ENCODE results near the gene NRM. TPM values are rescaled to one million over a fixed set of nuclear protein-coding genes. Genes with fewer than 3 reads are reported as not detected.

The NRM gene
- total and polyA plus RNA-seq, 2 of the 13 experiments (the other 11 are each of a cell fraction or from before 2014, with no cell fraction given) = 12.5 to 16.0 TPM

- TF ChIP-seq PBX3 (CRISPR knock-in tag; IDR thresholded peaks at IDR 0.05; ENCODE audit: borderline replicate concordance) (no peak), ZNF367 (CRISPR knock-in tag; IDR thresholded peaks at IDR 0.05; ENCODE audit: borderline replicate concordance) (no peak), ZC3H4 (CRISPR knock-in tag; IDR thresholded peaks at IDR 0.05; ENCODE audit: borderline replicate concordance) (peak; percentile 59; the same call in 1 of the 2 replicates), MATR3 (CRISPR knock-in tag; IDR thresholded peaks at IDR 0.05) (no peak), ZNF335 (CRISPR knock-in tag; IDR thresholded peaks at IDR 0.05) (no peak), ZNF639 (CRISPR knock-in tag; conservative IDR thresholded peaks at IDR 0.05) (no peak), YY1 (IDR thresholded peaks at IDR 0.05; ENCODE audit: insufficient read depth, insufficient replicate concordance, low read depth, low read length) (no peak), KMT2B (CRISPR knock-in tag; IDR thresholded peaks at IDR 0.05) (no peak), NR0B2 (CRISPR knock-in tag; IDR thresholded peaks at IDR 0.05) (no peak), FOXM1 (CRISPR knock-in tag; IDR thresholded peaks at IDR 0.05) (no peak), AGO2 (optimal IDR thresholded peaks at IDR 0.05; ENCODE audit: low read depth, low read length) (peak; percentile 52), SKIL (CRISPR knock-in tag; IDR thresholded peaks at IDR 0.05; ENCODE audit: borderline replicate concordance) (no peak), ZNF318 (CRISPR knock-in tag; IDR thresholded peaks at IDR 0.05) (peak; percentile 92), NR2C2 (CRISPR knock-in tag; IDR thresholded peaks at IDR 0.05; ENCODE audit: borderline replicate concordance) (no peak), MIER3 (CRISPR knock-in tag; IDR thresholded peaks at IDR 0.05; ENCODE audit: borderline replicate concordance) (no peak)
Observed at GRCh38 chr6:30725713-30726505, 35.1 kb upstream of the NRM start (continued).

Data from HepG2 (cell line).